Measurements from ENCODE around the gene ARSJ. TPM values are rescaled to one million over a fixed set of nuclear protein-coding genes. Genes with fewer than 3 reads are reported as not detected.

ARSJ gene
- total RNA-seq, 2 experiments from 2014 or later, result not detected

DNA sequence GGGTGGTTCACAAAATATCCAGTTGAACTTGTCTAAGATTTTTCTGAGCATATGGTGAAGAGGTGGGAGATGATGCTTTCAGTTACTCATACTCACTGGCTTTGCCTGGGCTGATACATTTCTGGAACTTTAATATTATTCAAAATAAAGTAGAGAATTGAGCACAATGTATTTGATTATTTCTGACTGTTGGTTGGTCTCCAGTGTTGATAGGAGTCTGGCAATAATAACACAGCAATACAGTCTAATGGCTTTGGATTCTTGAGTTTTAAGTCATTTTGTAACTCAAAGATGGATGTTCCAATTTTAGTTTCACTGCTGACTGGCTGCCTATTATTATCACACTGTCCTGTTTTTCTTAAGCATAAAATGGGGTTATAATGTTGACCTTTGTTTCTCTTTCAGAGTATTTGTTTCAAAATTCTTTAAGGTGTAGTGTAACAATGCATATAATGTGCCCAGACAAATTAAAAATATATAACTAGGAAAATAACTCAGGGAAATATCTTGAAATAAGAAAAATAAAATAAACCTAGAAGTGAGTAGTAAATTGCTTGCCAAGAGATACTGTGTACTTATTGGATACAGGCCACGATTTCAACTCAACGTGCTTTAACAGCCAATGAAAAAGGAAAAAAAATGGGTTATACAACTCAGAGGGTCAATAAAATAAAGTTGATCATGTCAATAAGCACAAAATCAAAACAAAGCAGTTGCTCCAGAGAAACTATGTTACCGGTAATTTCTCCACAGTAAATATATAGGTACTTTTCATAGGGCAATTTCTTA is 99.0 kb downstream of the ARSJ start:
- CTCF ChIA-PET, result interaction anchor here (1.4 kb wide), 1 partner anchor 11 kb away, joined by 3 read pairs; no protein-coding TSS in a partner anchor

DNA sequence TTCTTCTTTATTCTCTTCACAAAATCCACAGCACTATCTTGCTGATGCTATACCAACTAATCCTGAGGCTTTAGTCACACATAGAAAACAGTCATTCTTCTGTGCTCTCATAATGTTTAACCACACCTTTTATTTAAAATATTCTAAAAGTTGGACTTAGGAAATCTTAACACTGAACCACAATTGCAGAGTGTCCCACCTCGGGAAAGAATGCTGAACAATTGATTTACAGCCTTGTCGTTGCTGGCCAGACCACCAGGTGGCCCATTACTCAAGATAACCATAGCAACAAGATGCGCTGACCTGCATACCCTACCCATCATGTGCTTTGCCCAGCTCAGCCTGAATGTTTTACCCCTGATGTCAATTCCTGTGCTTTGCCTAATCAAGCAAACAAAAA is 100.8 kb downstream of the ARSJ start:
- H3K4me1 Mint-ChIP-seq (ENCODE audit: low read depth), result peaks cover 2% of the 10 kb centered on the region
- DNase-seq, result no peak
- no peak overlapping the region for H3K27ac Mint-ChIP-seq
- no peaks in the 10 kb centered on the region for H3K36me3 Mint-ChIP-seq (ENCODE audit: low read depth)
- POLR2A ChIA-PET, result no interaction called here
- no peak for ATAC-seq
- no peaks in the 10 kb centered on the region for H3K27me3 Mint-ChIP-seq (ENCODE audit: low read depth)
- H3K9me3 Mint-ChIP-seq (ENCODE audit: insufficient read depth), result no peaks in the 10 kb centered on the region
- CTCF ChIA-PET, result interaction anchor here (1.1 kb wide), 1 partner anchor 13 kb away, joined by 5 read pairs; no protein-coding TSS in a partner anchor
- no peak overlapping the region for H3K4me3 Mint-ChIP-seq

More for the DNA sequence above, 99.0 kb downstream of the ARSJ start:
- Mint-ChIP-seq H3K27me3 (ENCODE audit: low read depth) (no peaks in the 10 kb centered on the region), H3K4me1 (ENCODE audit: low read depth) (no peaks in the 10 kb centered on the region), H3K4me3 (no peak overlapping the region), H3K9me3 (ENCODE audit: insufficient read depth) (peaks cover 3% of the 10 kb centered on the region), H3K27ac (no peak overlapping the region), H3K36me3 (ENCODE audit: low read depth) (no peaks in the 10 kb centered on the region)
- ATAC-seq (no peak), DNase-seq (no peak)
- POLR2A ChIA-PET, result no interaction called here

DNA sequence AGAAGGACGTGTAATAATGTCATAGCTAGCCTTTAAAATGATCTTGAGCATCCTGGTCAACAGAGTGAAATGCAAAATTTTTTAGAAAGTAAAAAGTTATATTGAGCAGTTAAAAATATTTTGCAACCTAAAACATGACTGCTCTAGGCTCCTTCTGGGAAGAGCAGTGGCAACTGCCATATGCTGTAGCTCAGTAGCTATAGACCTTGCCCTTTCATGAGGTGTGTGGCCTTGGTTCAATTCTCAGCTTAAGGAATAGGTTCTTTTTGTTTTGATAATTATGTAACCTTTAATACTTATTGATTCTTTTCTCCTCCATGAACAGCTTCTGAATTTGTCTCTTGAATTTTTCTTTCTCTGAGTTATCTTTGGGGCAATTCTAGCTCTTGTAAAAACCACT is 105.0 kb downstream of the ARSJ start:
- Mint-ChIP-seq H3K27me3 (ENCODE audit: low read depth) (no peaks in the 10 kb centered on the region), H3K9me3 (ENCODE audit: insufficient read depth) (no peaks in the 10 kb centered on the region), H3K4me3 (no peak overlapping the region), H3K4me1 (ENCODE audit: low read depth) (peaks cover 8% of the 10 kb centered on the region), H3K36me3 (ENCODE audit: low read depth) (no peaks in the 10 kb centered on the region), H3K27ac (no peak overlapping the region)
- ChIA-PET POLR2A (no interaction called here), CTCF (interaction anchor here (1.2 to 1.6 kb wide), 2 partner anchors 37 to 197 kb away, joined by 4 read pairs; no protein-coding TSS in a partner anchor)
- DNase-seq (no peak), ATAC-seq (no peak)

DNA sequence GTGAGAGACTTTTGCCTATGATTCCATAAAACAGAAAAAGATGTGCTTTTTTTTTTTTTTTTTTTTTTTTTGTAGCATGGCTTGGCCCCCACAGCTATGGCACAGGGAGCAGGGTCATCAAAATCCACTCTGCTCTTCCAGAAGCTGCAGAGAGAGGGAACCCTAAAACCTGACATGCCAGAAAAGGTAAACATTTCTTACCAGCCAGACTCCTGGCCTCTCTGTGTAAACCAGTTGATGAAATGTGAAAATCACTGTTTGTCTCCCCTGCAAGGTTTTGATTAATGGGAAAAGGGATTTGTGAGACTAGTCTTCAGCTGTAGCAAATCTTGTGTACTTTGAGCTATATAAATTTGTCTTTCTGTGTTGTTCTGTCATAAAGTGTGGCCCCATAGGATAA is 105.9 kb downstream of the ARSJ start:
- Mint-ChIP-seq H3K27me3 (ENCODE audit: low read depth) (no peaks in the 10 kb centered on the region), H3K36me3 (ENCODE audit: low read depth) (no peaks in the 10 kb centered on the region), H3K9me3 (ENCODE audit: insufficient read depth) (no peaks in the 10 kb centered on the region), H3K4me1 (ENCODE audit: low read depth) (peaks cover 8% of the 10 kb centered on the region), H3K4me3 (no peak overlapping the region), H3K27ac (no peak overlapping the region)
- ATAC-seq (no peak), DNase-seq (no peak)
- ChIA-PET POLR2A (no interaction called here), CTCF (interaction anchor here (1.6 kb wide), 1 partner anchor 36 kb away, joined by 4 read pairs; no protein-coding TSS in a partner anchor)

DNA sequence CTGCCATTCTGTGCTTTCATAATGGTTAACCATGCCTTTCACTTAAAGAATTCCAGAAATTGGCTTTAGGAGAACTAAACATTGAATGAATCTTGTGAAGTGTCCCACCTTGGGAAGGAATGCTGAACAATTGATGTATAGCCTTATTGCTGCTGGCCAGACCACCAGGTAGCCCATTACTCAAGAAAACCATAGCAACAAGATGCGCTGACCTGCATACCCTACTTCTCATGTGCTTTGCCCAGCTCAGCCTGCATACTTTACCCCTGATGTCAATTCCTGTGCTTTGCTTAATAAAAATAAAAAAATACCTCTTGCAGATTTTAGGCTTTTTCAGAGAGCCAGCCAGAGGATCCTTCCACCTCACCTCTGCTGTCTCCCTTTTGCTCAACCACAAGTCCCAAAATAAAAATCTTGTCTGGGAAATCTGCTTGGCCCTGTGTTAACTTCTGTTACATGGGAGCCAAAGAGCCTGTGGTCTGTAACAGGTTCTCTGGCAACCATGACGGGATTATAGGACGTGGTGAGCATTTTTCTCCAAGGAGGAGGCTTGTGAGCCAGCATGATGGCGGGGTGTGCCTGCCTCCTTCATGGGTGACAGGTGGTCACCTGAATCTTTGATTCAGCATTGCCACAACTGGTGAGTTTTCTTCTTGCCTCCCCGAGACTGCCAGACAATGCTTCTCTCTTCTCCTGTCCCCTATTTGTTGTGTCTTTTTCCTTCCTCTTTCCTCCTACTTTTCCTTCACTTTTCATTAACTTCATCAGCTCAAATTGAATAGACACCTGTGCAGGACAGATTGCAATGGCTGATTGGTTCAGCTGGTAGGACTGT is 106.8 kb downstream of the ARSJ start:
- no peak overlapping the region for H3K27ac Mint-ChIP-seq
- no peaks in the 10 kb centered on the region for H3K9me3 Mint-ChIP-seq (ENCODE audit: insufficient read depth)
- H3K36me3 Mint-ChIP-seq (ENCODE audit: low read depth), result no peaks in the 10 kb centered on the region
- H3K27me3 Mint-ChIP-seq (ENCODE audit: low read depth), result no peaks in the 10 kb centered on the region
- H3K4me1 Mint-ChIP-seq (ENCODE audit: low read depth), result peaks cover 8% of the 10 kb centered on the region
- ChIA-PET CTCF (no interaction called here), POLR2A (interaction anchor here (0.8 kb wide), 1 partner anchor 24 kb away, joined by 3 read pairs; no protein-coding TSS in a partner anchor)
- no peak for ATAC-seq
- H3K4me3 Mint-ChIP-seq, result no peak overlapping the region
- DNase-seq, result no peak

DNA sequence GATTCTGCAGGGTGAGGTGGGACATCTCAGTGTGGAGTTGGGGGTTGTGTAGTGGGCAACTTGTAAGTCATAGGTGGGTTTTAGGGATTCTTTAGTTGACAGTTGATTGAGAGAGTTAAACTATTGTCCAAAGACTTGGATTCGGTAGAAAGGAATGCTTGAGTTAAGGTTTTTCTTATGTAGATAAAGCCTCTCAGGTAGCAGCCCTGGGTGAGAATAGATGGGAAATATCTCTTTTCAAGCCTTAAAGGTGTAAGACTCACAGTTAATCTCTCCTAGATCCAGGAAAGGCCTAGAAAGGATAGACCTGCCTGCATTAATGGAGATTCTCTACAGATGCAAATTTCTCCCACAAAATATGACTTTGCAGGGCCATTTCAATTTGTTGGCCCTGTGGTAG is 108.4 kb downstream of the ARSJ start:
- Mint-ChIP-seq H3K27ac (no peak overlapping the region), H3K27me3 (ENCODE audit: low read depth) (no peaks in the 10 kb centered on the region), H3K9me3 (ENCODE audit: insufficient read depth) (no peaks in the 10 kb centered on the region), H3K36me3 (ENCODE audit: low read depth) (no peaks in the 10 kb centered on the region), H3K4me1 (ENCODE audit: low read depth) (peaks cover 8% of the 10 kb centered on the region), H3K4me3 (no peak overlapping the region)
- DNase-seq (no peak), ATAC-seq (no peak)
- ChIA-PET CTCF (no interaction called here), POLR2A (no interaction called here)

DNA sequence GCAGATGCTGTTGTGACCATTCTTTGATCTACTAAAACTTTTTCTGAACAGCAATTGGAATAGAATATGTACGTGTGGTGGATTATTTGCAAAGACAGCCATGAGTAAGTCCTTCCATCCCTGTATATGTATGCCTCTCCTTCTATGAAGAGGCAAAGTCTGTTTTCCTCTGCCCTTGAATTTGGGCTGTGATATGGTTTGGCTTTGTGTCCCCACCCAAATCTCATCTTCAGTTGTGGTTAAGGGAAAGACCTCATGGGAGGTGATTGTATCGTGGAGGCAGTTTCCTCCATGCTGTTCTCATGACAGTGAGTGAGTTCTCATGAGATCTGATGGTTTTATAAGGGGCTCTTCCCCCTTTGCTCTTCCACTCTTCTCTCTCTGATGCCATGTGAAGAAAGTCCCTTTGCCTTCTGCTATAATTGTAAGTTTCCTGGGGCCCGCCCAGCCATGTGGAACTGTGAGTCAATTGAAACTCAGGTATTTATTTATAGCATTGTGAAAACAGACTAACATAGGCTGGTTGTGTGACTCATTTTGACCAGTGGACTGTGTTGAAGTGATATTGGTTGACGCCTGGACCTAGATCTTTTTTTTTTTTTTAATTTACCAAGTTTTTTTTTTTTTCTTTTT is 109.6 kb downstream of the ARSJ start:
- Mint-ChIP-seq H3K4me1 (ENCODE audit: low read depth) (peaks cover 8% of the 10 kb centered on the region), H3K9me3 (ENCODE audit: insufficient read depth) (no peaks in the 10 kb centered on the region), H3K27ac (no peak overlapping the region), H3K36me3 (ENCODE audit: low read depth) (no peaks in the 10 kb centered on the region), H3K4me3 (no peak overlapping the region), H3K27me3 (ENCODE audit: low read depth) (no peaks in the 10 kb centered on the region)
- CTCF ChIA-PET, result no interaction called here
- ATAC-seq (peak; percentile 68), DNase-seq (peak; percentile 28)
- POLR2A ChIA-PET, result no interaction called here

DNA sequence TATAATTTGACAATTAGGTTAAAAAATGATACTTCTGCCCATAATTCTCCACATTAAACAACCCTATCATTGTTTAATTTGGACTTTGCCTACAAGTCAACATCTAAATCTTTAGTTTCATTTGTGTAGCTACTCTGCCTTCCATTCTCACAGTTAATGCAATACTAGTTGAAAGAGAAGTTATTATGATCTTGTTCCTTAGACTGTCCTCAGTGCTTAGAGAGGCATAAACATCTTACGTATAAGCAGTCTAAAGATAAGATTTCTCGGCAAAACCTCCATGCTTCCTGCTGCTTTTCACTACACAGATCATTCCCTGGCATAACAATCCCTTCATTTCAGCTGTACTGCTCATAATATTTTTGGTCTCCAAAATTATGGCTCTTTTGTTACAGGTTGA is 112.8 kb downstream of the ARSJ start:
- ATAC-seq, result no peak
- CTCF ChIA-PET, result no interaction called here

DNA sequence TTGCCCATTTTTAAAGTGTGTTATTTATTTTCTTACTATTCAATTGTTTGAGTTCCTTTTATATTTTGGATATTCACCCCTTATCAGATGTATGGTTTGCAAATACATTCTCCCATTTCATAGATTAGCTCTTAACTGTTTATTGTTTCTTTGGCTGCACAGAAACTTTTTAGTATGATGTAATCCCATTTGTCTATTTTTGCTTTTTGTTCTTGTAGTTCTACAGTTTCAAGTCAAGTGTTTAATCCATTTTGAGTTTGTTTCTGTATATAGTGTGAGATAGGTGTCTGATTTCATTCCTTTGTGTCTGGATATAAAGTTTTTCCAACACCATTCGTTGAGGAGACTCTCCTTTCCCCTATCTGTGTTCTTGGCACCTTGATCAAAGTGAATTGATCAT is 120.5 kb downstream of the ARSJ start:
- H3K4me1 Mint-ChIP-seq (ENCODE audit: low read depth), result no peaks in the 10 kb centered on the region
- no peaks in the 10 kb centered on the region for H3K36me3 Mint-ChIP-seq (ENCODE audit: low read depth)
- DNase-seq, result no peak
- H3K4me3 Mint-ChIP-seq, result no peak overlapping the region
- CTCF ChIA-PET, result no interaction called here
- no peaks in the 10 kb centered on the region for H3K9me3 Mint-ChIP-seq (ENCODE audit: insufficient read depth)
- no peaks in the 10 kb centered on the region for H3K27me3 Mint-ChIP-seq (ENCODE audit: low read depth)
- POLR2A ChIA-PET, result no interaction called here
- H3K27ac Mint-ChIP-seq, result no peak overlapping the region
- no peak for ATAC-seq

More for the DNA sequence above, 112.8 kb downstream of the ARSJ start:
- Mint-ChIP-seq H3K9me3 (ENCODE audit: insufficient read depth) (no peaks in the 10 kb centered on the region), H3K27me3 (ENCODE audit: low read depth) (no peaks in the 10 kb centered on the region), H3K27ac (no peak overlapping the region), H3K4me3 (no peak overlapping the region), H3K36me3 (ENCODE audit: low read depth) (no peaks in the 10 kb centered on the region), H3K4me1 (ENCODE audit: low read depth) (peaks cover 6% of the 10 kb centered on the region)
- POLR2A ChIA-PET, result no interaction called here
- DNase-seq, result no peak

DNA sequence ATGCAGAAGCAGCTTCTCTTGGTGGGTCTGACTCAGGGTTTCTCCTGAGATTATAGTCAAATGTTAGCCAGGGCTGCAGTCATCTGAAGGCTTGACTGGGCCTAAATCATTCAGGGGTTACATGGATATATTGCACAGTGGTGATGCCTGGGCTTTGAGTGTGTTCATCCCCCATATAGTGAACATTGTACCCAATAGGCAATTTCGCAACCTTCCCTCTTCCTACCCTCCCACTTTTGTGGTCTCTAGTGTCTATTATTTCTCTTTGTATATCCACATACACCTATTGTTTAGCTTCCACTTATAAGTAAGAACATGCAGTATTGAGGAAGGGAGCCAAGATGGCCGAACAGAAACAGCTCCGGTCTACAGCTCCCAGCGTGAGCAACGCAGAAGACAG is 127.6 kb downstream of the ARSJ start:
- Mint-ChIP-seq H3K4me3 (no peak overlapping the region), H3K27me3 (ENCODE audit: low read depth) (no peaks in the 10 kb centered on the region), H3K27ac (no peak overlapping the region), H3K36me3 (ENCODE audit: low read depth) (no peaks in the 10 kb centered on the region), H3K4me1 (ENCODE audit: low read depth) (no peaks in the 10 kb centered on the region), H3K9me3 (ENCODE audit: insufficient read depth) (no peaks in the 10 kb centered on the region)
- CTCF ChIA-PET, result no interaction called here
- no peak for DNase-seq
- ATAC-seq, result no peak
- POLR2A ChIA-PET, result no interaction called here

All from activated CD8-positive, alpha-beta T cell treated with anti-CD3 and anti-CD28 coated beads, Interleukin-2, amount 10 ng/mL, durations not matched to agents 7 days and 5 days (primary cell).